NCI-H2171 treated with DMSO at 0.1 percent for 48 hours (cell line): ENCODE measurements around the gene B4GALNT2.
"Not testable (repeated sequence)": the region's sequence is repeated elsewhere in the genome, so short reads cannot be mapped to it uniquely, and the experiment has no call there.

Experiments used
- DNase-seq: peaks from one replicate; lab custom pipeline; 2025; lab: John Stamatoyannopoulos, UW

B4GALNT2 gene, protein sequence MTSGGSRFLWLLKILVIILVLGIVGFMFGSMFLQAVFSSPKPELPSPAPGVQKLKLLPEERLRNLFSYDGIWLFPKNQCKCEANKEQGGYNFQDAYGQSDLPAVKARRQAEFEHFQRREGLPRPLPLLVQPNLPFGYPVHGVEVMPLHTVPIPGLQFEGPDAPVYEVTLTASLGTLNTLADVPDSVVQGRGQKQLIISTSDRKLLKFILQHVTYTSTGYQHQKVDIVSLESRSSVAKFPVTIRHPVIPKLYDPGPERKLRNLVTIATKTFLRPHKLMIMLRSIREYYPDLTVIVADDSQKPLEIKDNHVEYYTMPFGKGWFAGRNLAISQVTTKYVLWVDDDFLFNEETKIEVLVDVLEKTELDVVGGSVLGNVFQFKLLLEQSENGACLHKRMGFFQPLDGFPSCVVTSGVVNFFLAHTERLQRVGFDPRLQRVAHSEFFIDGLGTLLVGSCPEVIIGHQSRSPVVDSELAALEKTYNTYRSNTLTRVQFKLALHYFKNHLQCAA

DNA sequence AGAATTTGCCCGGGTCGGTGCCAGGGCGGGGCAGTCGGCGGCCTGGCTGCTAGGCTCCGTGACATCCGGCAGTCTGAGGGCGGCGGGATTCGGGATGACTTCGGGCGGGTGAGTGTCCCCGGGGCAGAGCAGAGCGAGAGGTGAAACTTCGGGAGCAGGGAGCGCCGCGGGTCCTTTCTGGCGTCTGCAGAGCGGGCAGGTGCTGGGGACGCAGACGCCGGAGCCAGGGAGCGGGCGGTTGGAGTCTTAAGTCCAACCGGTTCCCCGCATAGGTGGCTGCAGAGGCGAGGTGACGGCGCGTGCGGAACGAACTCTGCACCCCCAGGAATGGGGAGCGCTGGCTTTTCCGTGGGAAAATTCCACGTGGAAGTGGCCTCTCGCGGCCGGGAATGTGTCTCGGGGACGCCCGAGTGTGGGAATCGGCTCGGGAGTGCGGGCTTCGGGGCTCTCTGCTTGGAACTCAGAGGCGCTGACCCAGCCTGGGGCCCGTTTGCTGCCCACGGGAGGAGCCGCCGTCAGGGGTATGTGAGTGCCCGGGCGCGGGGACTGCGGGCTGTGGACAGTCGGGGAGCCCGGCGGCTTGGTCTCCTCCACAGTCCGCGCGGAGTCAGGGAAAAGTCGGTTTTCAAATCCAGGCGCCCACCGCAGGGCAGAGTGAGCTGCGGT lies at the start of gene B4GALNT2:
TSS of gene B4GALNT2 (plus strand) at position 71 of the 666 bp plus-strand sequence. CDS start at position 95, 24 bp downstream.
- no peak for DNase-seq

DNA sequence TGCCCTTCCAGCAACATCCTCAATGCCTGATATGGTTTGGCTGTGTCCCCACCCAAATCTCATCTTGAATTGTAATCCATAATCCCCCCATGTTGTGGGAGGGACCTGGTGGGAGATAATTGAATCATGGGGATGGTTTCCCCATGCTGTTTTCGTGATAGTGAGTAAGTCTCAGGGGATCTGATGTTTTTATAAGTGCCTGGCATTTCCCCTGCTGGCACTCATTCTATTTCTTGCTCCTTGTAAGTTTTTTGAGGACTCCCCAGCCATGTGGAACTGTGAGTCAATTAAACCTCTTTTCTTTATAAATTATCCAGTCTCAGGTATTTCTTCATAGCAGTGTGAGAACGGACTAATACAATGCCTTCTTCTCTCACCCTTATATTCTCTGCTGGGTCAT lies 47.5 kb upstream of the B4GALNT2 start:
- DNase-seq: not testable (repeated sequence)

DNA sequence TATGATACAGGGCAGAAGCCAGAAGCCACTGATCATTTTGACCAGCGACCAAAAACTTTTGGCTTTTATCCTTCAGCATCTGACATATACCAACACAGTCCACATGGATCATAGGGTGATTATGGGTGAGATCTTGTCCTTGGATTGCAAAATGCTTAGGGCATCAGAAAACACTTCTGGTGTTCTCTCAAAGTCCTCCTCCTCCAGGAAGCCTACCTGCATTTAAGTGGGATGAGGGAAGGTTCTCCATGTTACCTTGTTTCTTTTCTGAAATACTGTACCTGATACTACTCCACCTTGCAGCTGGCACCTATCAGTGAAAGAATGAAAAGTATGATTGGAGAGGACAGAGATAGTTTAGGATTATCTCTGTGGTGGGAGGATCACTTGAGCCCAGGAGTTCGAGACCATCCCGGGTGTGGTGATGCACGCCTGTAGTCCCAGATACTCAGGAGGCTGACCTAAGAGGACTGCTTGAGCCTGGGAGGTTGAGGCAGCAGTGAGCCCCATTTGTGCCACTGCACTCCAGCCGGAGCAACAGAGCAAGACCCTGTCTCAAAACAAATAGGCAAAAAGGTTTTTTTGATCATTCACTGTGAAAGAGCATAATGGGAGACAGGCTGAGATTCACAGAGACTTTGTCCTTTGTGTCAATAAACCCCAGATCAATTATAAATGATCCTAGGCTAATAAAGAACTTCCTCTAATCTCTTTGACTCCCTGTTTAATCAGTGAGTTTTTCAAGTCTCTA lies 46.8 kb upstream of the B4GALNT2 start:
- DNase-seq: no peak

DNA sequence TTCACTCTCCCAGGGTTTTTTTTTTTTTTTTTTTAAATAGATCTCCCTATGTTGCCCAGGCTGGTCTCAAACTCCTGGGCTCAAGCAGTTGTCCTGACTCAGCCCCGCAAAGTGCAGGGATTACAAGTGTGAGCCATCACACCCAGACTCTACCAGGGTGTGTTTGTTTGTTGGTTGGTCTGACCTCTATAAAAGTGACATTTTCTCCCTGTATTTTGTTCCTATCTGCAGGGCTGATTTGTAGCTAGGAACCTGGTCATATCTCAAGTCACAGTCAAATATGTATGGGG lies 46.3 kb upstream of the B4GALNT2 start:
- DNase-seq: no peak

DNA sequence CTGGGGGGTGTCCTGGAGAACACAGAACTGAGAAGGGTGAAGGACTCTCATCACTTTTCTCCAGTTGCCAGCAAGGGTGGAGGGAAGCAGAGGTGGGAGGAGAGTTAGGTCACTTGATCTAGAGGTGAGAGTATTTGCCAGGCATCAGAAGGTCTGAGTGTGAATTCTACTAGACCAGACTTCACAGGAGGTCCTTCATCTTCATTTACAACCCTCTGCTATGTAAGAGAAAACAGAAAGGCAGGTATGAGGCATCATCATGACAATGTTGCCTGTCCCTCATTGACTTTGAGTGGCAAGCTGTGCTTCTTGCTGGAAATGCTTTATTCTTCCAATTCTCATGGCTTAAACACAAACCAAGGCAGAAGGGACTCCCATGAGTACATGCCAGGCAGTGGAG lies 45.9 kb upstream of the B4GALNT2 start:
- DNase-seq: no peak

DNA sequence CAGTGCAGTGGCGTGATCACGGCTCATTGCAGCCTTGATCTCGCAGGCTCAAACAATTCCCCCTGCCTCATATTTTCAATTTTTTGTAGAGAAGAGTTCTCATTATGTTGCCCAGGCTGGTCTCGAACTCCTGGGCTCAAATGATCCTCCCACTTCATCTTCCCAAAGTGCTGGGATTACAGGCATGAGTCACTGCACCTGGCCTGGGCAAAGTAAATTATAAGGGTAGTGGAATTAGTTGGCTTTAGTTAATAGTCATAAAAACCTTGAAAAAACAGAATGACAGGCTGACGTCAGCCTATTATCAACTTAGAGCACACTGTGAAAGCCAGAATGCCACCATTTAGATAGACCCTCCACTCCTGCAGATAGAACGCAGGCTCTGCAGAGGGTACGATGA lies 43.5 kb upstream of the B4GALNT2 start:
- DNase-seq: no peak

DNA sequence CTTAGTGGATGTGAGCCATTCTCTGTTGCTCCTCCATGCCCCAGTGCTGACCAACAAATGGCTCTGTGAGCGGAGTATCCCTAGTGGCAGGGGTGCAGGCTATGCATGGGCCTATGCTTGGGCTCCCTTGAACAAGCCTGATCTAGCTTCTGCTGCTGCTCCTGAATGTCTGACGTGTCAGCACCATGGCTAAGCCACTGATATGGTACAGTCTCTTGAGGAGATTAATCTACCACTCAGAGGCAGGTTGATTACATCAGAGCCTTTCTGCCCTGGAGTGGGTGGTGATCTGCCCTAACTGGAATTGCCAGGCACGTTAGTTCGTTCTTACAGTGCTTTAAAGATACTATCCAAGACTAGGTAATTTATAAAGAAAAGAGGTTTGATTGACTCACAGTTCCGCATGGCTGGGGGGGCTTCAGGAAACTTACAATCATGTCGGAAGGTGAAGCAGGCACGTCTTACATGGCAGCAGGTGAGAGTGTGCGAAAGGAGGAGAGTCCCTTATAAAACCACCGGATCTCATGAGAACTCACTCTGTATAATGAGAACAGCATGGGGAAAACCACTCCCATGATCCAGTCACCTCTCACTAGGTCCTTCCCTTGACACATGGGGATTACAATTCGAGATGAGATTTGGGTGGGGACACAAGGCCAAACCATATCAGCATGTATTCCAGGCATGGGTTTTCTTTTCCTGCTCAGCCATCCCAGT lies 41.5 kb upstream of the B4GALNT2 start:
- DNase-seq: no peak

DNA sequence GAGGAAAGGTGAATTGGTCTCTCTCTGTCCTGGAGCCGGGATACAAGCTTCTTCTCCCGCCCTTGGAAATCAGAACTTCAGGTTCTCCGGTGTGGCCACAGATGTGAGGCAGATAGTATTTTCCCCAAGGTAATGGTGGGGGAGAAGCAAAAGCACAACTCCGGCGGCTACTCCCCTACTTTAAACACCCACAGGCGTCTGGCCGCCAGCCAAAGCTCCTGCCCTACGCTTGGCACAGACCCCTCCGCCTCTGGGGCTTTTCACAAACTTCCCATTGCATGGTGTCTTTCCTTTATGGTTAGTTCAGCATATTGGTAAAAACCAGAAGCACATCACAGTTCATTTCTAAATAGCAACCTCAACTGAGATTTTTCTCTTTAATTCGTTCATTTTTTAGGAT lies 39.4 kb upstream of the B4GALNT2 start:
- no peak for DNase-seq

DNA sequence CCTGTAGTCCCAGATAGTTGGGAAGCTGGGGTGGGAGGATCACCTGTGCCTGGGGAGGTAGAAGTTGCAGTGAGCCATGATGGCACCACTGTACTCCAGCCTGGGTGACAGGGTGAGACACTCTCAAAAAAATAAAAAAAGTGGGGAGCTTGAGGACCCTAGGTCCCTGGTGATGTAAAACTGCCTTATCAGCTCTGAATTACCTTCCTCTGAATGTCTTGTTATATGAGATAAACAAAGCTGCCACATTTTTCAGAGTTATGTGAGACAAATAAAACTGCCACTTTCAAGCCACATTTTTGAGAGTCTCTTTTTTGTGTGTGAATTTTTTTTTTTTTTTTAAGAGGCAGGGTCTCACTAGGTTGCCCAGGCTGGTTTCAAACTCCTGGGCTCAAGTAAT lies 32.0 kb upstream of the B4GALNT2 start:
- DNase-seq: no peak

DNA sequence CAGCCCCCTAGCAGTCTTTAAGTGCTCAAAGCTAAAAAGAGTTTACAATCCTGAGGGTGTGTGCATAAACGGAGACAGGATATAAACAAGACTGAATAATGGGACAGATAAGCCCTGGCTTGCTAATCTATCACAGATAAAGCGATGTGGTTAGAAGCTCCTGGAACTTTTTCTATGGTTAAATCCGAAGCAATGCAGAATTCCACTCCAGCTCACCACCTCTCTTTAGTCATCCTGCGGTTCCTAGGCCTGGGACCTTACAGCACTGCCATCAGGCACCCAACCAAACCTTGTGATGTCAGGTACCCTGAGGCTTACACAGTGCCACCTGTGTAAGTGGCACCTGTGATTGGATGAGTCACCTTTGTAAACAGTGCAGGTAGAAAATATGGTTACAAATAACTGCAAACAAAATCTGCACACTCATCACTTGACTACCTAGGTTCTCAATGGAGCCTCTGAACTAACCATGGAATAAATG lies 31.5 kb upstream of the B4GALNT2 start:
- DNase-seq: no peak

DNA sequence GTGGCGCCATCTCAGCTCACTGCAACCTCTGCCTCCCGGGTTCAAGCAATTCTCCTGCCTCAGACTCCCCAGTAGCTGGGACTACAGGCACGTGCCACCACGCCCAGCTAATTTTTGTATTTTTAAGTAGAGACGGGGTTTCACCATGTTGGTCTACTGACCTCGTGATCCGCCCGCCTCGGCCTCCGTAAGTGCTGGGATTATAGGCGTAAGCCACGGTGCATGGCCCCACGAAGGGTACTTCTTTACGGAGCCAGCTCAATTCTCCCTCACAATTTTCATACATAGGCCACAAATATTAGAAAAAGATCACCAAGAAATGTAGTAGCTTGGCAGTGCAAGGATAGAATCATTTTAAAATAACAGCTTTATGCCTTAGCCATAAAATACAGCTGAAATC lies 29.2 kb upstream of the B4GALNT2 start:
- DNase-seq: not testable (repeated sequence)

DNA sequence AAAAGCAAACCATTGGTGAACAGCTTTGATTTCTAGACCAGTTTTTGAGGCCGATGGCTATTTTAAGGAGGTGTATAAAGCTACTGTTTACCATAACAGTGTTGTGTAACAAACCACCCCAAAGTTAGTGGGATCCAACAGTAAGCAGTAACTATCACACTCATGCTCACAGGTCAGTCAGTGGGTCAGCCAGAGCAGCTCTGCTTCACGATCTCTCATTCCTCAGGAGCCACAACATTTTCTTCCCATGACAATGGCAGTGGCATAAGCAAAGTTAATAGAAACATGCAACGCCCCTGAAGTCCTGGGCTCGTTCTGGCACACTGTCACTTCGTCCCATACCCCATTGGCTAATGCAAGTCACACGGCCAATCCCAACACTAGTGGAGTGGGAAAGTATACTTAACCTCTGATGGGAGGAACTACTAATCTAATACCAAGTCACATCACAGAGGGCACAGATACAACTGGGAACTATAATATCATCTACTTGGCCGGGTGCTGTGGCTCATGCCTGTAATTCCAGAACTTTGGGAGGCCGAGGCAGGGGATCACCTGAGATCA lies 28.0 kb upstream of the B4GALNT2 start:
- DNase-seq: no peak

DNA sequence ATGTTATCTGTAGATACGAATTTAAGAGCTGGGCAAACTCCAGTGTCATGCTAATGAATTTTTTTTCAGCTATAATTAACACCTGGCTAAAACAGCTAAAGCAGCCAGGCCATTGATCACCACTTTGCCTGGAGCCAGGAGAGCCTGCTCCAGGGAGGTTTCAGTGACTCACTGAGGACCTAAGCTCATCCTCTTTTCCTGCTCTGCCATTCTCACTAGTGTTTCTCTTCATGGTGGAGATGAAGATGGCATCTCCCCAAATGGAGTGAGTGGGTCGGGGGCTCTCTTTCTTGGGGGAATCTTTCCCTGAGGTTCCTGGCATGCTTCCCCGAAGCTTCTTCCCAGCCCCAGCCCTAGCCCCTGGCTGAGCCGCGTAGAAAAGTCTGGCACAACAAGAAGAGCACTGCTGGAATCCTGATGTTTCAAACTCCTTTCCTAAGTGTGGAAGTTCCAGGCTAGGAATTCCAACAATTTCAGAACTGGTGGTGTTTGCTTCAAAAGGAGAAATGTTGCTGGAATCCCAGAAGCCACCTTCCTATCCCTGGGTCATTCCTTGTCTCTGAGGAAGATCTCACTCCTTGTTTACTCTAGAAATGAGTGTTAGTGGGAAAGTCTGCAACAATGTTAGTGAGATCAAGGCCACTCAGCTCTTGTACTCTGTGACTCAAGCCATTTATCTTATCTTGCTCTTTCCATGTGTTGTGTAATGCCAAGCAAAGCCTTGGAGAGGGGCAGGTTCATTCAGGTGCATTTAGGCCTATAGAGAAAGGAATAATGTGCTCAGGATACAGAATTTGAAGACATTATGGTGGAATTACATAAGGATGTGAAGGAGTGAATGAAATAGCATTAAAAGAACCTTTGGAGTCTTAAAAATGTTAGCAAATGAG lies 26.0 kb upstream of the B4GALNT2 start:
- no peak for DNase-seq

DNA sequence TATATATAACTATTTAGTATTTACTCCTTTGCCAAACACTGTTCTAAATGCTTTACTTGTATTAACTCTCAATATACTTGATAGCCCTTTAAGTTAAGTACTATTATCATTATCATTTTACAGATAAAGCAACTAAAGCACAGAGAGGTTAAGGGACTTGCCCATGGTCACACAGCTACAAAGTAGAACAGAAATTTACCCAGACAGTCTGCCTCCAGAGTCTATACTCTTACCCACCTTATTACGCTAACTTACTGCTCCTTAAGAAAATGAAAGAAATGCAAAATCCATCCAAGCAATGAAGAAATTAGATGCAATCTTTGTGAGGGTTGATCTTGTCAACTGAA lies 25.4 kb upstream of the B4GALNT2 start:
- no peak for DNase-seq

DNA sequence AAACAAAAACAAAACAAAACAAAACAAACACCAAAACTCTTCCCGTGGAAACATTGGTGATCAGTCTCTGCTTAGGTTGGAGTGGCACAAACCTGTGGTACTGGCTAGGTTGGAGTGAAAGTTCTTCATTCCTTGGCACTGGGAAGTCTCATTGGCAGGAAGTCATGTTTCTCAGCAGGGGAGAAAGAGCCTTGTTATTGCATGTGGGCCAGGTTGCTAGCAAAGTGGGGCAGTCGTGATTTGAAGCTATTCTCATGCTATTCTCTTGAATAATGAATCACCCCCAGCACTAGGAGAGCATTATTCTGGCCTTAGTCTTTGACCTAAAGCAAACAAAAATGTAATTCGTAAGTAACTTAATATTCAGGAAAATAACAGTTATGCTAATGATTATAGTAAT lies 24.3 kb upstream of the B4GALNT2 start:
- DNase-seq: no peak

DNA sequence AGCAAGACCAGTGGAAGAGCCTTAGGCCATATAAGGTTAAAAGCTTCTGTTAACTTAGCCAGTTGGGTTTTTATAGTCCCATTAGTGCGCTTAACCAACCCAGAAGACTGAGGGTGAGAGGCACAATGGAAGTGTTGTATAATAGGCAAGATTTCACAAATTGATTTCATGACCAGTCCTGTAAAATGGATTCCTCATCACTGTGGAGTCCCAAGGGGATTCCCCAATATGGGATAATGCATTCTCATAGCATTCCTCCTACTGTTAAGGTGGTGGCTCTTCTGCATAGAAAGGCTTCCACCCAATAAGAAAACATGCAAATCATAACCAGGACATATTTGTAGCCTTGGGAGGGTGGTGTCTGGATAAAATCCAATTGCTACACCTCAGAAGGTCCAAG lies 22.1 kb upstream of the B4GALNT2 start:
- DNase-seq: no peak

DNA sequence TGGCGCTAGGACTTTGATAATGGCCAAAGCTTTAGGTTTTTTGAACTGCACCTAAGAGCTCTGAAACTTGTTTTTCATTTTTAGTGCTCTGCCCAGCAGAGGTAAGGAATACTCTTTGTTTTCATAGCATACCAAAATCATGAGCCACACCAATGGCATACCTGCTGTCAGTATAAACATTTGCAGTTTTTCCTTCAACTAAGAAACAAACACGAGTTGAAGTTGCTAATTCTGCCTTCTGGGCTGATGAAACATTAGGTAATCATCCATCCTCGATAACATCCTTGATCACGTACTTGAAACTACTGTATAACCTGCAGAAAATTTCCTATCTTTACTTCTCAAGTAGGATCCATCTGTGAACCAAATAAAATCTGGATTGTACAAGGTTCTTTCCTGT lies 20.6 kb upstream of the B4GALNT2 start:
- DNase-seq: no peak

DNA sequence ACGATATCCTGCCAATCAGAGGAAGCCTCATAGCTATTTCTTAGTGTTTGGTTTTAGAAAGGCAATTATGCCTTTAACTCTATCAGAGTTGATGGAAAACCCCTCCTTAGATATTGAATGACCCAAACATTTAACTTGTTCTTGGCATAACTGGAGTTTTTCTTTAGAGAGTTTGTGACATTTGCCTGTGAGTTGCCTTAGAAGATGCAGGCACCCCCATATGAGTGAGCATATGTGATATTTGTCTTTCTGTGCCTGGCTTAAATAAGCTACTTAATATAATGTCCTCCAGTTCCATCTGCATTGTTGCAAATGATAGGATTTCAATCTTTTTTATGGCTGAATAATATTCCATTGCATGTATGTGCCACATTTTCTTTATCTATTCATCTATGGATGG lies 19.6 kb upstream of the B4GALNT2 start:
- DNase-seq: no peak

DNA sequence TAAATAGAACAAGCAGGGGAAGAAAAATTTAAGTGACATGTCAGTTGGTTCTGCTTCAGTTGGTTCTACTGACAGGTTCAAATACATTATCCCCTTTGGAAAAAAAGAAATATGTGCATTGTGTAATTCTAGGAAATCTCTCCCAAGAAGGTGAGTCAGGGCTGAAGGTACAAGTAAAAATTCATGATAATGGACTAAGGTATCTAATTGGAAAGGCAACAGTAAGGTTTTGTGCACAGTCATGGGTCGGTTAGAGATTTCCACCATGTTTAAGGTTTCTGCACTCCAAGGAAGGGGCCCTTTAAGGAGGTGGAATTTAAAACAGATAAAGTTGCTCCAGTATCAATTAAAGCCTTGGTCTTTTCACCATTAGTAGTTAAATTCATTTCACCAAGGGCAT lies 17.9 kb upstream of the B4GALNT2 start:
- no peak for DNase-seq

DNA sequence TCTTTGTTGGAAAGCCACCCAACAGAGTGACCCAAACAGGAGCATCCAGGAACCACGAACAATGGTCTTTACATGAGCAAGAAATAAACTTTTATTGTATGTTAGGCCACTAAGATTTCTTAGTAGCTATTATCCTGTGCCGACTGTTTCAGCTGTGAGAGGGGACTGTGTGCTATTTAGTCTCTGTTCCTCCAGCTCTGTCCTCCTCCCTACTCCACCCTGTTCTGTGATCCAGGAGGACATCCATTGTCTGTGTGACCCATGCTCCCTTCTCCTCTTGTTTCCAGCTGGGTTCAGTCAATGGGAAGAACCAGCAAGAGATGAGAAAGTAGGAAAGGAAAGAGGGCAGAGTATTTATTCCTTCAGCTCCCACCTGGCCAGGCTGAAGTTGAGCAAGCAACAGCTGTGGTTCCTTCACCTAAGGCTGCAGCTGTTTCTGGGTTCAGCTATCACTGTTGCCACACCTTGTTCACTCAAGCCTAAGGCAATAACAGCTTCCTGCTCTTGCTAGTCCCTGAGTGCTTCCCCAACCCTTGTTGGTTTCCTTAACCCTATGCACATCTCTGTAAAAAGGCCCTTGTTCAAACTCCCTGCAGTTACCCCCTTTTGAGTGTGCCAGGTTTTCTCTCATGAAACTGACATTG lies 14.9 kb upstream of the B4GALNT2 start:
- DNase-seq: no peak
